Prostate gland (tissue), 2 donors: ENCODE results near the gene PKN2. TPM values are rescaled to one million over a fixed set of nuclear protein-coding genes. Genes with fewer than 3 reads are reported as not detected.

Experiments
- DNase-seq: peaks from one replicate; pipeline ENCODE4 v3.0.0-alpha.2; 2019; ENCODE audit warnings: low spot score
- H3K27ac ChIP-seq, 2 donors: fragments of 200-600 bp; sonication (generic); 2 replicates each; pipeline ENCODE4 v1.5.1; 2017 to 2019
- H3K27me3 ChIP-seq: fragments of 200-600 bp; sonication (generic); replicated peaks from 2 replicates; pipeline ENCODE4 v1.5.1; 2019; ENCODE audit not compliant: insufficient read depth
- H3K36me3 ChIP-seq, 2 donors: fragments of 200-600 bp; sonication (generic); 1 replicate in 1 of 2; 2 replicates in 1 of 2; pipeline versions ENCODE4 v1.5.1 to v1.8.1; 2017 to 2019
- H3K4me1 ChIP-seq: fragments of 200-600 bp; sonication (generic); replicated peaks from 2 replicates; pipeline ENCODE4 v1.5.1; 2019
- H3K4me3 ChIP-seq, 2 donors: fragments of 200-600 bp; sonication (generic); 2 replicates each; pipeline ENCODE4 v1.5.1; 2017 to 2019
- H3K9me3 ChIP-seq: fragments of 200-600 bp; sonication (generic); 2 replicates; pipeline ENCODE4 v1.5.1; 2017
- POLR2A ChIP-seq: fragments of 450-650 bp; IDR thresholded peaks from one replicate; pipeline ENCODE4 v1.6.1; 2016; ENCODE audit warnings: antibody characterized with exemption, mild to moderate bottlenecking
- POLR2AphosphoS5 ChIP-seq: sonication (generic); formaldehyde crosslinking; IDR thresholded peaks from one replicate; pipeline ENCODE4 v1.6.1; 2017; ENCODE audit warnings: antibody characterized with exemption
- WGBS: methylation state at CpG from one replicate; pipeline ENCODE4 v1.1.5; 2018; 5-methylcytosine and 5-hydroxymethylcytosine counted together
- intact Hi-C: fragments of 100-400 bp; cut with DNase I; formaldehyde crosslinking; loops from one replicate; pipeline ENCODE4 v1.14.2; 2022
- total RNA-seq, 2 donors: library from RNA; depleted of rRNA; stranded (reverse); fragments of >200 nt; gene quantifications; one replicate each; pipeline ENCODE4 v1.1.0, GENCODE V29; 2016
- TF ChIP-seq, protein P1 (sequence below), 4 experiments: fragments of 200-600 bp in 2 of 4; fragments of 450-650 bp in 2 of 4; sonication (generic) in 2 of 4; IDR thresholded peaks; 1 replicate in 3 of 4; 2 replicates in 1 of 4; pipeline ENCODE4 v1.5.1; 2016 to 2019; ENCODE audit warnings: antibody characterized with exemption in 4 of 4, mild to moderate bottlenecking in 2 of 4, moderate library complexity in 2 of 4

Gene PKN2
- total RNA-seq, 2 donors from 2014 or later: 35.2 to 36.2 TPM

DNA sequence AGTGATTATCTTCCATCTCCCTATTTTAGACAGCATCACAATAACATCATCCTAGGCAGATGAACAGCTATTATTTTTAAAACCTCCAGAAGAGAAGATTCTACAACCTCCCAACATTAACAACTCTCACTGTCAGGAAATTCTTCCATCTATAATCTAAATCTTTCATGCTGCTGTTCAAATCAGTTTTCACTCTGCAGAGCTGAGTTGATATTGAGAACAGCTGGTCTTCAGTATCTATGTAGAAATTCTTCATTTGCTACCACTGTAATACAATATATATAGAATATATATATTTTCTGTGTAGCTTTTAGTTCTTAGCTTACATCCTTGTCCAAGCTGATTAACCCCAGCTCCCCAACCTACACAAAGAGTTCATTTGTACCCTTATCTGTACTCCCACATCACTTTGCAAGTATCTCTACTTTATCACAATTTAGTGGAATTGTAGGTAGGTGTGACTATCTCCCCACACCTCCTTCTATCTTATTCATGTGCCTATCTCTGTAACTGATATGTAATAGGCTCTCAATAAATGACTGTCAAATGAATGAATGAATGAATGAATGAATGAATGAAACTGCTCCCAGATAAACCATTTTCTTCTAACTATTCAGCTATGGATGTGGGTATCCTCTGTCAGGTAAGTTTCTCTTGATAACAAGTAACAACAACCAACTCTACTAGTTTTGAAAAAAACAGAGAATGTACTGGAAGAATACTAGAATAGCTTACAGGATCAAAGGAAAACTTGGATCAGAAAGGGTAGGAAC is 37.4 kb upstream of the PKN2 start:
- Histone ChIP-seq H3K27ac (no peak overlapping the region), H3K4me3 (no peak overlapping the region), H3K9me3 (no peaks in the 10 kb centered on the region), H3K4me1 (no peaks in the 10 kb centered on the region), H3K36me3 (no peaks in the 10 kb centered on the region), H3K27me3 (peaks cover 2% of the 10 kb centered on the region)
- DNase-seq: no peak
- intact Hi-C loops: no loop called here
- TF ChIP-seq, protein P1, sequence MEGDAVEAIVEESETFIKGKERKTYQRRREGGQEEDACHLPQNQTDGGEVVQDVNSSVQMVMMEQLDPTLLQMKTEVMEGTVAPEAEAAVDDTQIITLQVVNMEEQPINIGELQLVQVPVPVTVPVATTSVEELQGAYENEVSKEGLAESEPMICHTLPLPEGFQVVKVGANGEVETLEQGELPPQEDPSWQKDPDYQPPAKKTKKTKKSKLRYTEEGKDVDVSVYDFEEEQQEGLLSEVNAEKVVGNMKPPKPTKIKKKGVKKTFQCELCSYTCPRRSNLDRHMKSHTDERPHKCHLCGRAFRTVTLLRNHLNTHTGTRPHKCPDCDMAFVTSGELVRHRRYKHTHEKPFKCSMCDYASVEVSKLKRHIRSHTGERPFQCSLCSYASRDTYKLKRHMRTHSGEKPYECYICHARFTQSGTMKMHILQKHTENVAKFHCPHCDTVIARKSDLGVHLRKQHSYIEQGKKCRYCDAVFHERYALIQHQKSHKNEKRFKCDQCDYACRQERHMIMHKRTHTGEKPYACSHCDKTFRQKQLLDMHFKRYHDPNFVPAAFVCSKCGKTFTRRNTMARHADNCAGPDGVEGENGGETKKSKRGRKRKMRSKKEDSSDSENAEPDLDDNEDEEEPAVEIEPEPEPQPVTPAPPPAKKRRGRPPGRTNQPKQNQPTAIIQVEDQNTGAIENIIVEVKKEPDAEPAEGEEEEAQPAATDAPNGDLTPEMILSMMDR (IDR thresholded peaks at IDR 0.05): no peak
- TF ChIP-seq POLR2A: no peak

DNA sequence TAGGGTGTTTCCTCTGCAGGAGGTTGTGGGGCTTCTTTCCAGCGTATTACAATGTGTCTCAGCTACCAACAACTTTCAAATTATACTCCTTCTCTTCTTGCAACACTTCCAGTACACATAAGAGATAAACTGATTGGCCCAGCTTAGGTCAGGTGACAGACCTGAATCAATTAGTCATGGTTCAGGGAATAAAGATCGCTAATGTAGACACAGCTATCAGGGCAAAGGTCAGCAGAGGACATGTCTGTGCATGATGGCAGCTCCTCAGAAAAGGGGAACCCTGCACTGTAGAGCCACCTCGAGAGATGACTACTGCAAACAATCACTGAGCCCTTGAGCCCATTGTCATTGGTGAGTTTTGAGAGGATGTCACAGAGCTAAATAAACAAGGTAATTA is 36.8 kb upstream of the PKN2 start:
- Histone ChIP-seq H3K4me1 (no peaks in the 10 kb centered on the region), H3K27me3 (peaks cover 2% of the 10 kb centered on the region), H3K9me3 (no peaks in the 10 kb centered on the region), H3K36me3 (no peaks in the 10 kb centered on the region), H3K4me3 (no peak overlapping the region), H3K27ac (no peak overlapping the region)
- TF ChIP-seq POLR2A (no peak), POLR2AphosphoS5 (no peak)
- TF ChIP-seq, protein P1 (IDR thresholded peaks at IDR 0.05): no peak
- 66% methylated on average over 3 of the region's 3 CpGs for WGBS
- intact Hi-C loops: no loop called here
- DNase-seq: no peak

DNA sequence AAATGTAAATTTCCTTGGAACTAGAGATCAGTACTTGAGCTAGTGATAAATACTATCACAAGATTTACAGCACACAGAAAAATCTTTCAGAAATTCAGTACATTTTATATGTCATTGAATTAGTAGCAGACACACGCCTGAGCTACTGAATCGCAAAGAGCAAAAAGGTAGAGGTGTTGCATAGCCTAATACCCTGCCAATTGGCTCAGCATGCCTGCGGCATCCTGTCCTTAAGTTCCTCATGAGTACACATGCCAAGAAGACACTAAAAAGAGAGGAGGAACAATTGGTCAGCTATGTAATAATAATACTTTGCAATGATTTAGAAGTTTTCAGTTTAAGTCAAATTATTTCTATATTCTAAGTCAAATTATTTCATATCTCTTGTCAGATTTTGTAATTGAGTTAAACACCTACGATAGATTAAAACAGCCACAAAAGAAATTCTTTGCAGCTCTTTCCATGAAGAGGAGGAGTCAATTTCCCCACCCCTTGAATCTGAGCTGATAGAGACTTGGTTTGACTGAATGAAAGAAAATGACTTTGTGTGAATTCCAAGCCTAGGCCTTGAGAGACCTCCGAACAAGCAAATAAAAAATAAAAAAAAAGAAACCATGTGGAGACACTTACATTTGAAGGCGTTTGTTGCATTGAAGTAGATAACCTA is 36.2 kb upstream of the PKN2 start:
- Histone ChIP-seq H3K4me3 (no peak overlapping the region), H3K27me3 (peaks cover 2% of the 10 kb centered on the region), H3K4me1 (no peaks in the 10 kb centered on the region), H3K9me3 (no peaks in the 10 kb centered on the region), H3K27ac (no peak overlapping the region), H3K36me3 (no peaks in the 10 kb centered on the region)
- WGBS: 62% methylated on average over 6 of the region's 6 CpGs
- intact Hi-C loops: no loop called here
- no peak for DNase-seq
- TF ChIP-seq POLR2AphosphoS5: no peak
- TF ChIP-seq POLR2A: no peak
- TF ChIP-seq, protein P1 (IDR thresholded peaks at IDR 0.05): no peak

DNA sequence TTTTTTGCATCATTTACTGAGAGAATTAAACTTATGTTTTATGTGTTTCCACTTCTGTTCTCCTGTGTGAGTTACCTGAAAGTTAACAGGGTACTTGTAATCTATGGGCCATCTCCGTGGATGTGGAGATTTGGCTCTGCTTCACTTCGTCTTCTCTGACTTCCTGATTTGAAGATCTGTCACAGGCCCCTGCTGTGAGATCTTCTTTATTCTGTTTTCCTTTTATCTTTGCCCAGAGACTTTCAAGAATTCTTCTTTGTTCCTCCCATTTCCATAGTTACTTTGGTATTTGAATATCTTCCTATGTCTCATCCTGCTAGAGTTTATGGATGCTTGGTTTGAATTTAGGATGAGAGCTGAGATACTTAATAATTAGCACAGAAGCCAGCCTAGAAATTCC is 35.4 kb upstream of the PKN2 start:
- Histone ChIP-seq H3K4me1 (no peaks in the 10 kb centered on the region), H3K9me3 (no peaks in the 10 kb centered on the region), H3K27me3 (peaks cover 2% of the 10 kb centered on the region), H3K36me3 (no peaks in the 10 kb centered on the region), H3K4me3 (no peak overlapping the region), H3K27ac (no peak overlapping the region)
- TF ChIP-seq, protein P1 (IDR thresholded peaks at IDR 0.05): no peak
- TF ChIP-seq POLR2AphosphoS5 (no peak), POLR2A (no peak)
- WGBS: 49% methylated on average over 2 of the region's 2 CpGs
- intact Hi-C loops: no loop called here
- DNase-seq: no peak

DNA sequence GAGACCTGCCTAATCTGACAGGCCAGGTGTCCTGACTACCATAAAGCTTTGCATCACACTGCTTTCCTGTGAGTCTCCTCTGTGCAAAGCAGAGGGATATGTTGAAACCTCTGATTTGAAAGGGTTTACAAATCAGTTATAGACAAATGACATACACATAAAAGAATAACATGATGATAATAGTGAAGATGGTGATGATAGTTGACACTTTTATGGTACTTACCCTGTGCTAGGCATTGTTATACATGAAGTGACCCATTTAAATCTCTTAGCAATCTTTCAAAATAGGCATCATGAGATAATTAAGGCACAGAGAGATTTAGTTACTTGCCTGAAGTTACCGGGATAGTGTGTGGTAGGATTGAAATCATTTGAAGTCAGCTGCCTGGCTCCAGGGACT is 34.1 kb upstream of the PKN2 start:
- no peak for DNase-seq
- Histone ChIP-seq H3K9me3 (no peaks in the 10 kb centered on the region), H3K27me3 (peaks cover under 1% of the 10 kb centered on the region), H3K27ac (no peak overlapping the region), H3K4me1 (no peaks in the 10 kb centered on the region), H3K36me3 (no peaks in the 10 kb centered on the region), H3K4me3 (no peak overlapping the region)
- intact Hi-C loops: no loop called here
- TF ChIP-seq POLR2A: no peak
- 52% methylated on average over 1 of the region's 1 CpG for WGBS
